ENCODE data around the gene SORCS2. TPM values are rescaled to one million over a fixed set of nuclear protein-coding genes. Genes with fewer than 3 reads are reported as not detected.

The SORCS2 gene
- polyA plus RNA-seq, 3 donors, result 0.46 to 0.55 TPM; not detected in 1

DNA sequence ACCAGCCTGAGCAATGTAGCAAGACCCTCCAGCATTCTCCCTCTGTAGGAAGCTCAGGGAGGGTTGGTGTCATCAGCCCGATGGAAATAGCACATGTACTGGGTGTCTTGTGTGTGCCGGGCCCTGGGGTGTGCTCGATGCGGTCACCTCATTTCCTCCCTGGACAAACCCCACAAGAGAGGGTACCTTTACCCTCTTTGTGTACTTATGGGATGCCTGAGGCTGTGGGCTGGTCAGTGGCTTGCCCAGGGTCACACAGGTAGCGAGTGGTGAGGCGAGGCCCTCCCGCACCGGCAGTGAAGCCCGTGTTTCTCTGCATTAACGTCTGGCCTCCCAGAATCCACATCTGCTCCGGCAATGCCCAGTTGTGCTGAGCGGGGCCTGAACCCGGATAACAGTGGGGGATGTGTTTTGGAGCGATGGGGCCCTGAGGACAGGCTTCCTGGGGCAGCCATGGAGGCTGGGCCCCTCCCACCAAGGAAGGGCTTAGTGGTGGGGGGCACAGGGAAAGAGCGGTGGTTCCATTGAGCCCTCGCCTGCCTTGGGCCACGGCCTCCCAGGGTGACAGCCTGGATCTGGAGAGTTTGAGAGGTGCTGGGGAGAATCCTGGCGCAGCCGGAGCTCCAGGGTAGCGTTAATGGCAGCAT, 234.3 kb downstream of the SORCS2 start:
- H3K36me3 Mint-ChIP-seq, result no peaks in the 10 kb centered on the region

DNA sequence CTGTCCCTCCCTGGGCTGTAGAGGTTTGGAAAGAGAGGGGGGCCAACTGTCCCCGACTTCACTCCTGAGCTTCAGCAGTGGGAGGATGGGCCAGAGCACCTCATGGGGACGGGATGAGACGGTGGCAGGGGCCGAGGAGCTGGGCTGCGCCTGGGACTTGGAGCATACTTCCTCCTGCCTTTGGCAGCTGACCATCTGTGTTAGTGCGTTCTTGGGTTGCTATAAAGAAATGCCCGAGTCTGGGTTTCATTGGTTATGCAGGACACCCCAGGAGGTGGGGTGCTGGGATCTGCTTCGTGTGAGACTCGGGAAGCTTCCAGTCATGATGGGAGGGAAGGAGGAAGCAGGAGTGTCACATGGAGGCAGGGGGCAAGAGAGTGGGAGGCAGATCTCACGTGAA, 235.0 kb downstream of the SORCS2 start:
- Histone ChIP-seq H3K9ac (ENCODE audit: insufficient read depth, low read length, poor library complexity, severe bottlenecking) (no peak overlapping the region), H3K27ac (ENCODE audit: low read depth in 1 of 2, low read length in 2 of 2) (no peak overlapping the region), H2AFZ (ENCODE audit: insufficient read depth, low read depth, low read length, poor library complexity, severe bottlenecking) (no peak overlapping the region), H3K27me3 (ENCODE audit: control insufficient read depth in 2 of 2, insufficient read depth in 2 of 2, low read length in 2 of 2) (no peaks in the 10 kb centered on the region), H3K4me2 (replicated peaks; ENCODE audit: extremely low read depth, low read length, poor library complexity, severe bottlenecking) (no peak overlapping the region), H3K4me3 (replicated peaks in 1 of 3; ENCODE audit: low read depth in 2 of 3, low read length in 3 of 3) (no peak overlapping the region), H3K9me3 (replicated peaks in 1 of 2; ENCODE audit: control insufficient read depth in 1 of 2, insufficient read depth in 1 of 2, low read length in 2 of 2) (no peaks in the 10 kb centered on the region), H3K36me3 (replicated peaks in 1 of 2; ENCODE audit: control insufficient read depth in 1 of 2, insufficient read depth in 2 of 2, low read length in 2 of 2) (no peaks in the 10 kb centered on the region), H4K20me1 (ENCODE audit: insufficient read depth, low read length) (no peaks in the 10 kb centered on the region), H3K79me2 (ENCODE audit: insufficient read depth, low read length) (no peaks in the 10 kb centered on the region), H3K4me1 (ENCODE audit: control insufficient read depth in 1 of 2, insufficient read depth in 2 of 2, low read length in 2 of 2) (no peaks in the 10 kb centered on the region)
- no peak for DNase-seq
- intact Hi-C loops (cut with micrococcal nuclease), result no loop called here
- TF ChIP-seq, protein P1, sequence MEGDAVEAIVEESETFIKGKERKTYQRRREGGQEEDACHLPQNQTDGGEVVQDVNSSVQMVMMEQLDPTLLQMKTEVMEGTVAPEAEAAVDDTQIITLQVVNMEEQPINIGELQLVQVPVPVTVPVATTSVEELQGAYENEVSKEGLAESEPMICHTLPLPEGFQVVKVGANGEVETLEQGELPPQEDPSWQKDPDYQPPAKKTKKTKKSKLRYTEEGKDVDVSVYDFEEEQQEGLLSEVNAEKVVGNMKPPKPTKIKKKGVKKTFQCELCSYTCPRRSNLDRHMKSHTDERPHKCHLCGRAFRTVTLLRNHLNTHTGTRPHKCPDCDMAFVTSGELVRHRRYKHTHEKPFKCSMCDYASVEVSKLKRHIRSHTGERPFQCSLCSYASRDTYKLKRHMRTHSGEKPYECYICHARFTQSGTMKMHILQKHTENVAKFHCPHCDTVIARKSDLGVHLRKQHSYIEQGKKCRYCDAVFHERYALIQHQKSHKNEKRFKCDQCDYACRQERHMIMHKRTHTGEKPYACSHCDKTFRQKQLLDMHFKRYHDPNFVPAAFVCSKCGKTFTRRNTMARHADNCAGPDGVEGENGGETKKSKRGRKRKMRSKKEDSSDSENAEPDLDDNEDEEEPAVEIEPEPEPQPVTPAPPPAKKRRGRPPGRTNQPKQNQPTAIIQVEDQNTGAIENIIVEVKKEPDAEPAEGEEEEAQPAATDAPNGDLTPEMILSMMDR (IDR thresholded peaks at IDR 0.05), result no peak
- 55% methylated on average over 9 of the region's 10 CpGs for WGBS (ENCODE audit: insufficient coverage)
- H3K27me3 Mint-ChIP-seq (ENCODE audit: low read depth in 3 of 3), result peaks cover 0 to 4% (median 4%) of the 10 kb centered on the region in 3 donors
- no peaks in the 10 kb centered on the region for H3K36me3 Mint-ChIP-seq
- H3K9me3 Mint-ChIP-seq, result no peaks in the 10 kb centered on the region
- no peak overlapping the region for H3K27ac Mint-ChIP-seq
- no peak overlapping the region for H3K4me3 Mint-ChIP-seq
- H3K4me1 Mint-ChIP-seq, result no peaks in the 10 kb centered on the region

More for the DNA sequence above, 234.3 kb downstream of the SORCS2 start:
- Histone ChIP-seq H3K9me3 (replicated peaks in 1 of 2; ENCODE audit: control insufficient read depth in 1 of 2, insufficient read depth in 1 of 2, low read length in 2 of 2) (no peaks in the 10 kb centered on the region), H3K4me2 (replicated peaks; ENCODE audit: extremely low read depth, low read length, poor library complexity, severe bottlenecking) (no peak overlapping the region), H3K36me3 (replicated peaks in 1 of 2; ENCODE audit: control insufficient read depth in 1 of 2, insufficient read depth in 2 of 2, low read length in 2 of 2) (no peaks in the 10 kb centered on the region), H3K4me3 (replicated peaks in 1 of 3; ENCODE audit: low read depth in 2 of 3, low read length in 3 of 3) (no peak overlapping the region), H3K4me1 (ENCODE audit: control insufficient read depth in 1 of 2, insufficient read depth in 2 of 2, low read length in 2 of 2) (no peaks in the 10 kb centered on the region), H3K79me2 (ENCODE audit: insufficient read depth, low read length) (no peaks in the 10 kb centered on the region), H3K27ac (ENCODE audit: low read depth in 1 of 2, low read length in 2 of 2) (no peak overlapping the region), H4K20me1 (ENCODE audit: insufficient read depth, low read length) (no peaks in the 10 kb centered on the region), H3K9ac (ENCODE audit: insufficient read depth, low read length, poor library complexity, severe bottlenecking) (no peak overlapping the region), H2AFZ (ENCODE audit: insufficient read depth, low read depth, low read length, poor library complexity, severe bottlenecking) (no peak overlapping the region), H3K27me3 (ENCODE audit: control insufficient read depth in 2 of 2, insufficient read depth in 2 of 2, low read length in 2 of 2) (no peaks in the 10 kb centered on the region)
- DNase-seq, result no peak
- TF ChIP-seq, protein P1 (IDR thresholded peaks at IDR 0.05), result no peak
- H3K4me1 Mint-ChIP-seq, result no peaks in the 10 kb centered on the region
- H3K9me3 Mint-ChIP-seq, result no peaks in the 10 kb centered on the region
- intact Hi-C loops (cut with micrococcal nuclease), result no loop called here
- no peak overlapping the region for H3K27ac Mint-ChIP-seq
- H3K27me3 Mint-ChIP-seq (ENCODE audit: low read depth in 3 of 3), result peaks cover 3 to 4% (median 4%) of the 10 kb centered on the region in 3 donors
- no peak overlapping the region for H3K4me3 Mint-ChIP-seq
- WGBS (ENCODE audit: insufficient coverage), result 95% methylated on average over 16 of the region's 20 CpGs

Measured in CD14-positive monocyte (primary cell).